ENCODE measurements around the gene HSPA14. TPM values are rescaled to one million over a fixed set of nuclear protein-coding genes. Genes with fewer than 3 reads are reported as not detected.

The HSPA14 gene
- total and polyA plus RNA-seq, 2 of the 8 experiments (the other 6 are each of a cell fraction or from before 2014, with no cell fraction given): 20.5 to 36.4 TPM

DNA sequence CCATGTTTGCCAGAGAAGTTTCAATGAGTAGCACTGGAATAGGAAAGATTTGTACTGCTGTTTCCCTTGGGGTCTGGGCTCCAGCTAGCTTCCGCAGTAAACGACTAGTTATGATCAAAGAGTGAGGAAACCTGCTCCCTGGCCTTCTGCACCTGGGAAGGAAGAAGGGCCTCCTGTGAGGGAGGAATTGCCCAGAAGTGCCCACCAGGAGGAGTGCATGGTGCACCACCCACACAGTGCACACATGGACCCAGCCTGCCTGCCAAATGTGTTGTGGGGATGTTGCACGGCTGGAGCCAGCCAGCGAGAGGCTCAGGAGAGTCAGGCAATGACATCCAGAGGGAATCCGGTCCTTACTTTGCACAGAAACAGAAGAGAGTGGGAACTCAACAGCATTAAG lies 36.4 kb upstream of the HSPA14 start:
- no peak overlapping the region for H4K8ac ChIP-seq (ENCODE audit: extremely low read depth, insufficient read depth, low read length)
- H3K14ac ChIP-seq (ENCODE audit: insufficient read length): no peak overlapping the region
- H3K9me3 ChIP-seq (ENCODE audit: insufficient read depth in 2 of 2, low read depth in 1 of 2, low read length in 1 of 2): no peaks in the 10 kb centered on the region
- no peak overlapping the region for H3K4me3 ChIP-seq (ENCODE audit: extremely low read depth in 1 of 4, insufficient read depth in 2 of 4, low read depth in 3 of 4, low read length in 4 of 4)
- no peak overlapping the region for H2BK120ac ChIP-seq (replicated peaks; ENCODE audit: low read depth, low read length)
- H3K9ac ChIP-seq (replicated peaks in 1 of 4; ENCODE audit: extremely low read depth in 1 of 4, low read depth in 3 of 4, low read length in 3 of 4): no peak overlapping the region
- no peak overlapping the region for H4K5ac ChIP-seq (ENCODE audit: insufficient read length, low read depth, low read length)
- no peak overlapping the region for H2BK5ac ChIP-seq (ENCODE audit: low read depth, low read length)
- H3K4me2 ChIP-seq (ENCODE audit: insufficient read depth in 1 of 2, low read depth in 2 of 2, low read length in 2 of 2): no peak overlapping the region
- no peak overlapping the region for H3K27ac ChIP-seq (ENCODE audit: low read depth, low read length)
- no peak overlapping the region for H3K4ac ChIP-seq (replicated peaks; ENCODE audit: insufficient read length, low read depth, low read length)
- H2AFZ ChIP-seq (ENCODE audit: low read length): no peak overlapping the region
- no peak overlapping the region for H3K23ac ChIP-seq (ENCODE audit: insufficient read length)
- whole genome bisulfite sequencing, 2 experiments (ENCODE audit: extremely low coverage in 1 of 2, insufficient coverage in 1 of 2, insufficient read length in 1 of 2, insufficient replicate concordance in 2 of 2, low coverage in 1 of 2, low lambda C conversion rate in 2 of 2, missing lambda C conversion rate in 1 of 2): 88% methylated on average over 5 of the region's 5 CpGs; no CpG with 5 or more reads in 1 of the 2 experiments
- TF ChIP-seq KDM5A (IDR thresholded peaks at IDR 0.05; ENCODE audit: low read length) (no peak), POLR2A (IDR thresholded peaks at IDR 0.05; ENCODE audit: control extremely low read depth in 1 of 2, low read depth in 2 of 2, low read length in 2 of 2) (no peak), RAD21 (IDR thresholded peaks at IDR 0.05 in 1 of 2, conservative IDR thresholded peaks at IDR 0.05 in 1 of 2; ENCODE audit: low read depth in 2 of 2, low read length in 2 of 2) (peak; percentile 37 to 40; a peak in 2 of 4 replicates), TEAD4 (IDR thresholded peaks at IDR 0.05; ENCODE audit: low read depth, low read length) (no peak)
- TF ChIP-seq, protein P1, sequence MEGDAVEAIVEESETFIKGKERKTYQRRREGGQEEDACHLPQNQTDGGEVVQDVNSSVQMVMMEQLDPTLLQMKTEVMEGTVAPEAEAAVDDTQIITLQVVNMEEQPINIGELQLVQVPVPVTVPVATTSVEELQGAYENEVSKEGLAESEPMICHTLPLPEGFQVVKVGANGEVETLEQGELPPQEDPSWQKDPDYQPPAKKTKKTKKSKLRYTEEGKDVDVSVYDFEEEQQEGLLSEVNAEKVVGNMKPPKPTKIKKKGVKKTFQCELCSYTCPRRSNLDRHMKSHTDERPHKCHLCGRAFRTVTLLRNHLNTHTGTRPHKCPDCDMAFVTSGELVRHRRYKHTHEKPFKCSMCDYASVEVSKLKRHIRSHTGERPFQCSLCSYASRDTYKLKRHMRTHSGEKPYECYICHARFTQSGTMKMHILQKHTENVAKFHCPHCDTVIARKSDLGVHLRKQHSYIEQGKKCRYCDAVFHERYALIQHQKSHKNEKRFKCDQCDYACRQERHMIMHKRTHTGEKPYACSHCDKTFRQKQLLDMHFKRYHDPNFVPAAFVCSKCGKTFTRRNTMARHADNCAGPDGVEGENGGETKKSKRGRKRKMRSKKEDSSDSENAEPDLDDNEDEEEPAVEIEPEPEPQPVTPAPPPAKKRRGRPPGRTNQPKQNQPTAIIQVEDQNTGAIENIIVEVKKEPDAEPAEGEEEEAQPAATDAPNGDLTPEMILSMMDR (IDR thresholded peaks at IDR 0.05; ENCODE audit: control extremely low read depth in 1 of 3, insufficient read depth in 1 of 3, low read depth in 1 of 3, low read length in 3 of 3): peak in 2 of 3 experiments; percentile 28 to 30; a peak in 2 of 4 replicates
- no peaks in the 10 kb centered on the region for H3K23me2 ChIP-seq (ENCODE audit: low read depth, low read length)
- POLR2A ChIA-PET (ENCODE audit: partially characterized antibody): no interaction called here
- no peaks in the 10 kb centered on the region for H3K36me3 ChIP-seq (ENCODE audit: control insufficient read depth in 2 of 4, insufficient read depth in 4 of 4, low read length in 3 of 4)
- FAIRE-seq (no peak), DNase-seq (ENCODE audit: low read depth in 1 of 2, low spot score in 2 of 2) (no peak)
- H4K20me1 ChIP-seq (replicated peaks in 1 of 2; ENCODE audit: control insufficient read depth in 1 of 2, insufficient read depth in 2 of 2, low read length in 2 of 2): no peaks in the 10 kb centered on the region
- H2BK15ac ChIP-seq (ENCODE audit: low read length): no peak overlapping the region
- no peak overlapping the region for H3K56ac ChIP-seq (replicated peaks; ENCODE audit: insufficient read length, low read depth, low read length)
- no peak overlapping the region for H3K18ac ChIP-seq (ENCODE audit: extremely low read depth, low read length)
- CTCF ChIA-PET (ENCODE audit: partially characterized antibody): interaction anchor here (0.6 to 2.6 kb wide), 8 partner anchors 12 to 357 kb away, joined by 3 to 9 read pairs (median 5); no protein-coding TSS in a partner anchor
- no peaks in the 10 kb centered on the region for H3K79me1 ChIP-seq (ENCODE audit: low read depth, low read length)
- H2AK5ac ChIP-seq (ENCODE audit: low read depth, low read length): no peak overlapping the region
- no peaks in the 10 kb centered on the region; a peak in 1 of 7 replicates for H3K27me3 ChIP-seq (replicated peaks in 1 of 4; ENCODE audit: control insufficient read depth in 3 of 4, extremely low read depth in 1 of 4, insufficient read depth in 3 of 4, low read length in 3 of 4)
- H2BK12ac ChIP-seq (ENCODE audit: low read depth, low read length): no peak overlapping the region
- no peak overlapping the region for H4K91ac ChIP-seq (replicated peaks; ENCODE audit: insufficient read length, low read length)
- H2BK20ac ChIP-seq (ENCODE audit: low read length): no peak overlapping the region
- H3K79me2 ChIP-seq (ENCODE audit: control insufficient read depth in 1 of 2, insufficient read depth in 2 of 2, low read length in 2 of 2): no peaks in the 10 kb centered on the region; a peak in 1 of 4 replicates
- no peaks in the 10 kb centered on the region for H3K4me1 ChIP-seq (replicated peaks in 1 of 4; ENCODE audit: control insufficient read depth in 3 of 4, insufficient read depth in 4 of 4, low read length in 3 of 4)

Data from H1 (cell line).